HG02943 (cell line): ENCODE measurements around the gene GINS2.

ENCODE experiments used
- ATAC-seq: cut with Tn5 transposase; IDR thresholded peaks from one replicate; pipeline ENCODE4 v1.9.1; 2021; ENCODE audit warnings: mild to moderate bottlenecking, low read depth, moderate library complexity; ENCODE audit not compliant: unreplicated experiment

The GINS2 gene

GRCh38 chr16:85631230-85631629 lies 57.5 kb downstream of the GINS2 start:
- no peak for ATAC-seq

- no peak for ATAC-seq
Measured at GRCh38 chr16:85629853-85630252, 58.9 kb downstream of the GINS2 start.

- no peak for ATAC-seq
Measured at GRCh38 chr16:85629326-85629725, 59.4 kb downstream of the GINS2 start.

GRCh38 chr16:85628645-85629044 lies 60.1 kb downstream of the GINS2 start:
- no peak for ATAC-seq

- no peak for ATAC-seq
Measured at GRCh38 chr16:85628265-85628556, 60.5 kb downstream of the GINS2 start.

GRCh38 chr16:85627526-85628264 lies 61.1 kb downstream of the GINS2 start:
- no peak for ATAC-seq

GRCh38 chr16:85627089-85627488 lies 61.7 kb downstream of the GINS2 start:
- no peak for ATAC-seq
